Measurements from ENCODE around the gene ATF7.

DNA sequence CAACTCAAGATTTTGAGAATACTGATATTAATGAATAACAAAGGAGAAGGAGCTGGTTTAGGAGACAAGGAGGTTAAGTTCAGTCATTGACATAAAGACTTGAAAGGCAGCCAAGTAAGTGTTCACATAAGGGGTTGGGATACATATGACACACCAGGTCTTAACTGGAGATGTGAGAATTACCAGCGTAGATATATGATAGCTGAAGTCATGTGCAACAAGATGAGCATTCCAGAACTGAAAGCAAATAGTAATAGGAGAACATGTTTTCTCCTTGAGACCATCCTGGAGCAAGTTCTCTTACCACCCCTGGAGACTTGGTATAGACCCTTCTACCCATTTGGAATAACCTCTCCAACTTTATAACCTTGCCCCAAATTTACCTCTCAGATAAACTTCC, 75.6 kb downstream of the ATF7 start:
- TF ChIP-seq, protein P1, sequence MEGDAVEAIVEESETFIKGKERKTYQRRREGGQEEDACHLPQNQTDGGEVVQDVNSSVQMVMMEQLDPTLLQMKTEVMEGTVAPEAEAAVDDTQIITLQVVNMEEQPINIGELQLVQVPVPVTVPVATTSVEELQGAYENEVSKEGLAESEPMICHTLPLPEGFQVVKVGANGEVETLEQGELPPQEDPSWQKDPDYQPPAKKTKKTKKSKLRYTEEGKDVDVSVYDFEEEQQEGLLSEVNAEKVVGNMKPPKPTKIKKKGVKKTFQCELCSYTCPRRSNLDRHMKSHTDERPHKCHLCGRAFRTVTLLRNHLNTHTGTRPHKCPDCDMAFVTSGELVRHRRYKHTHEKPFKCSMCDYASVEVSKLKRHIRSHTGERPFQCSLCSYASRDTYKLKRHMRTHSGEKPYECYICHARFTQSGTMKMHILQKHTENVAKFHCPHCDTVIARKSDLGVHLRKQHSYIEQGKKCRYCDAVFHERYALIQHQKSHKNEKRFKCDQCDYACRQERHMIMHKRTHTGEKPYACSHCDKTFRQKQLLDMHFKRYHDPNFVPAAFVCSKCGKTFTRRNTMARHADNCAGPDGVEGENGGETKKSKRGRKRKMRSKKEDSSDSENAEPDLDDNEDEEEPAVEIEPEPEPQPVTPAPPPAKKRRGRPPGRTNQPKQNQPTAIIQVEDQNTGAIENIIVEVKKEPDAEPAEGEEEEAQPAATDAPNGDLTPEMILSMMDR (IDR thresholded peaks at IDR 0.05) = no peak
- no peak for TF ChIP-seq MEF2A (IDR thresholded peaks at IDR 0.05; ENCODE audit: borderline replicate concordance, low read depth)
- TF ChIP-seq GABPA (IDR thresholded peaks at IDR 0.05; ENCODE audit: low read depth) = no peak
- TF ChIP-seq FOXJ3 (CRISPR knock-in tag; IDR thresholded peaks at IDR 0.05) = no peak
- no peak for TF ChIP-seq EP300 (IDR thresholded peaks at IDR 0.05; ENCODE audit: borderline replicate concordance in 1 of 2, low read depth in 1 of 2, low read length in 1 of 2)
- no peak for TF ChIP-seq SIN3A (IDR thresholded peaks at IDR 0.05; ENCODE audit: borderline replicate concordance, low read depth, low read length)
- no peak for TF ChIP-seq YY1 (IDR thresholded peaks at IDR 0.05; ENCODE audit: low read depth)
- TF ChIP-seq, protein P2, sequence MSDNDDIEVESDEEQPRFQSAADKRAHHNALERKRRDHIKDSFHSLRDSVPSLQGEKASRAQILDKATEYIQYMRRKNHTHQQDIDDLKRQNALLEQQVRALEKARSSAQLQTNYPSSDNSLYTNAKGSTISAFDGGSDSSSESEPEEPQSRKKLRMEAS (IDR thresholded peaks at IDR 0.05; ENCODE audit: low read depth) = no peak
- TF ChIP-seq FOSL2 (IDR thresholded peaks at IDR 0.05; ENCODE audit: borderline replicate concordance, low read depth) = no peak

Measured in SK-N-SH (cell line).